Keratinocyte (primary cell): ENCODE measurements around the gene EXOC3L2.

Source experiments
- EZH2 ChIP-seq: IDR thresholded peaks from one replicate; pipeline ENCODE4 v1.6.1; 2012; ENCODE audit warnings: inconsistent platforms, mild to moderate bottlenecking, low read length, moderate library complexity
- TF ChIP-seq, protein P1 (sequence below), 3 experiments: IDR thresholded peaks in 1 of 3; conservative IDR thresholded peaks in 1 of 3; optimal IDR thresholded peaks in 1 of 3; 2 replicates in 2 of 3; 3 replicates in 1 of 3; pipeline versions ENCODE3 to v1.5.1; 2011; ENCODE audit warnings: low read length in 3 of 3, mild to moderate bottlenecking in 3 of 3, moderate library complexity in 2 of 3, control low read depth in 1 of 3, inconsistent platforms in 1 of 3; ENCODE audit not compliant: insufficient read depth in 2 of 3; ENCODE audit errors: extremely low read depth in 1 of 3

DNA sequence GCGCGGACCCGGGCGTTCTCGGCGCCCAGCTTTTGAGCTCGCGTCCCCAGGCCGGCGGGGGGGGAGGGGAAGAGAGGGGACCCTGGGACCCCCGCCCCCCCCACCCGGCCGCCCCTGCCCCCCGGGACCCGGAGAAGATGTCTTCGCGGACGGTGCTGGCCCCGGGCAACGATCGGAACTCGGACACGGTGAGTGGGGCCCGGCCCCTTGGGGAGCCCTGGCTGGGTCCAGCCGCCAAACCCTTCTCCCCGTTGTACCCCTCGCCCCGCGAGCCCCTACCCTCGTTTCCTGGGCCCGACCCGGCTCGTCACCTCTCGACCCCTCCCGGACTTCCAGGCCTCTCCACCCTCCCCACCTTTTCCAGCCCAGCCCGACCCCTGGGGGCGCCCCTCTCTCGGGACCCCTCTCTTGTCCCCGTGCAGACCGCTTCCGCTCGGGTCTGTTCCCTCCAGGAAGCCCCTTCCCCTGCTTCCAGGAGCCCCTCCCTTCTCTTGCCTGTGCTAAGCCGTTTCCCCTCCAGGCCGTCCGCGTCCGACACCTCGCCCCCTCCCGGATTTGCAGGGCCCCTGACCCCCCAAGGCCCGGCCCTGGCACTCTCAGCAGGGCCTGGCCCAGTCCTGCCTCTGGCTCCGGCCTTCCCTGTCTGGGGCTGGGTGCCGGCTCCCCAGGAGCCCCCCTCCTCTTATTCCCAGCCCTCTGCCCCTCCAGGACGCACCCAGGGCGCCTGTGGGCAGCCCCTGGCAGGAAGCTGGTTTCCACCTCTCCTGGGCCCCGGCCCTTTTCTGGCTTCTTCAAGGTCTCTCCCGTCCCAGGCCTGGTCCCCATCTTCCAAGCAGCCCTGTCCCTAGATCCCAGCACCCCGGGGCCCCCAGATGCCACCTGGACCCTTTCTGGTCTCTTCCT is 6.5 kb upstream of the EXOC3L2 start:
- TF ChIP-seq, protein P1, sequence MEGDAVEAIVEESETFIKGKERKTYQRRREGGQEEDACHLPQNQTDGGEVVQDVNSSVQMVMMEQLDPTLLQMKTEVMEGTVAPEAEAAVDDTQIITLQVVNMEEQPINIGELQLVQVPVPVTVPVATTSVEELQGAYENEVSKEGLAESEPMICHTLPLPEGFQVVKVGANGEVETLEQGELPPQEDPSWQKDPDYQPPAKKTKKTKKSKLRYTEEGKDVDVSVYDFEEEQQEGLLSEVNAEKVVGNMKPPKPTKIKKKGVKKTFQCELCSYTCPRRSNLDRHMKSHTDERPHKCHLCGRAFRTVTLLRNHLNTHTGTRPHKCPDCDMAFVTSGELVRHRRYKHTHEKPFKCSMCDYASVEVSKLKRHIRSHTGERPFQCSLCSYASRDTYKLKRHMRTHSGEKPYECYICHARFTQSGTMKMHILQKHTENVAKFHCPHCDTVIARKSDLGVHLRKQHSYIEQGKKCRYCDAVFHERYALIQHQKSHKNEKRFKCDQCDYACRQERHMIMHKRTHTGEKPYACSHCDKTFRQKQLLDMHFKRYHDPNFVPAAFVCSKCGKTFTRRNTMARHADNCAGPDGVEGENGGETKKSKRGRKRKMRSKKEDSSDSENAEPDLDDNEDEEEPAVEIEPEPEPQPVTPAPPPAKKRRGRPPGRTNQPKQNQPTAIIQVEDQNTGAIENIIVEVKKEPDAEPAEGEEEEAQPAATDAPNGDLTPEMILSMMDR (optimal IDR thresholded peaks at IDR 0.05 in 1 of 3, IDR thresholded peaks at IDR 0.05 in 1 of 3, conservative IDR thresholded peaks at IDR 0.05 in 1 of 3; ENCODE audit: extremely low read depth in 1 of 3, insufficient read depth in 2 of 3, low read length in 3 of 3): no peak
- no peak for TF ChIP-seq EZH2
